ENCODE results near the gene ADAMTS17. TPM values are rescaled to one million over a fixed set of nuclear protein-coding genes. Genes with fewer than 3 reads are reported as not detected.

Gene ADAMTS17
- total and polyA plus RNA-seq, 4 experiments from 2014 or later = 2.1 to 6.2 (median 4.8) TPM

- CTCF ChIA-PET (ENCODE audit: partially characterized antibody) = interaction anchor here (1.7 kb wide), 1 partner anchor 378 kb away, joined by 11 read pairs; no protein-coding TSS in a partner anchor
- H3K4me3 Mint-ChIP-seq = no peak overlapping the region
- Histone ChIP-seq H3K9me3 (ENCODE audit: control insufficient read depth in 1 of 2, low read length in 2 of 2) (no peaks in the 10 kb centered on the region), H3K27me3 (ENCODE audit: insufficient read depth, low read length) (no peaks in the 10 kb centered on the region), H3K27ac (ENCODE audit: low read depth, low read length) (no peak overlapping the region), H3K36me3 (ENCODE audit: insufficient read depth, low read length) (no peaks in the 10 kb centered on the region), H3K4me1 (ENCODE audit: insufficient read depth, low read length) (peaks cover 5% of the 10 kb centered on the region), H3K4me3 (ENCODE audit: low read length in 2 of 2) (no peak overlapping the region)
- POLR2A ChIA-PET (ENCODE audit: partially characterized antibody) = no interaction called here
- intact Hi-C loops (cut with micrococcal nuclease) = no loop called here
- H3K27me3 Mint-ChIP-seq = peaks cover 4 to 18% of the 10 kb centered on the region in 2 donors
- H3K36me3 Mint-ChIP-seq = no peaks in the 10 kb centered on the region
- peaks cover 6 to 7% (median 6%) of the 10 kb centered on the region in 4 donors for H3K4me1 Mint-ChIP-seq
- H3K27ac Mint-ChIP-seq = no peak overlapping the region
- no peak for DNase-seq
- peaks cover 0 to 2% (median 0%) of the 10 kb centered on the region in 8 donors for H3K9me3 Mint-ChIP-seq
Observed at GRCh38 chr15:99961011-99961441, 380.7 kb downstream of the ADAMTS17 start.

GRCh38 chr15:99959326-99959725 is 382.4 kb downstream of the ADAMTS17 start:
- intact Hi-C loops (cut with micrococcal nuclease) = no loop called here
- Mint-ChIP-seq H3K4me3 (no peak overlapping the region), H3K36me3 (no peaks in the 10 kb centered on the region), H3K27me3 (peaks cover 6 to 20% of the 10 kb centered on the region in 2 donors), H3K27ac (no peak overlapping the region), H3K4me1 (peaks cover 6 to 7% (median 6%) of the 10 kb centered on the region in 4 donors), H3K9me3 (peaks cover 0 to 2% (median 0%) of the 10 kb centered on the region in 8 donors)
- no peaks in the 10 kb centered on the region for H3K36me3 ChIP-seq (ENCODE audit: insufficient read depth, low read length)
- H3K27ac ChIP-seq (ENCODE audit: low read depth, low read length) = no peak overlapping the region
- peaks cover 5% of the 10 kb centered on the region for H3K4me1 ChIP-seq (ENCODE audit: insufficient read depth, low read length)
- ChIA-PET POLR2A (ENCODE audit: partially characterized antibody) (no interaction called here), CTCF (ENCODE audit: partially characterized antibody) (no interaction called here)
- DNase-seq = no peak
- H3K4me3 ChIP-seq (ENCODE audit: low read length in 2 of 2) = no peak overlapping the region
- no peaks in the 10 kb centered on the region for H3K27me3 ChIP-seq (ENCODE audit: insufficient read depth, low read length)
- H3K9me3 ChIP-seq (ENCODE audit: control insufficient read depth in 1 of 2, low read length in 2 of 2) = no peaks in the 10 kb centered on the region

- POLR2A ChIA-PET (ENCODE audit: partially characterized antibody) = no interaction called here
- CTCF ChIA-PET (ENCODE audit: partially characterized antibody) = interaction anchor here (1.5 kb wide), 1 partner anchor 381 kb away, joined by 4 read pairs; no protein-coding TSS in a partner anchor
- peaks cover 6 to 7% (median 6%) of the 10 kb centered on the region in 4 donors for H3K4me1 Mint-ChIP-seq
Observed at GRCh38 chr15:99958426-99959097, 383.2 kb downstream of the ADAMTS17 start.

GRCh38 chr15:99957642-99958013 is 384.1 kb downstream of the ADAMTS17 start:
- Mint-ChIP-seq H3K4me1 (peaks cover 6 to 7% (median 6%) of the 10 kb centered on the region in 4 donors), H3K27me3 (peaks cover 8 to 26% of the 10 kb centered on the region in 2 donors), H3K9me3 (no peaks in the 10 kb centered on the region), H3K36me3 (no peaks in the 10 kb centered on the region), H3K27ac (no peak overlapping the region), H3K4me3 (no peak overlapping the region)
- CTCF ChIA-PET (ENCODE audit: partially characterized antibody) = interaction anchor here (1.5 kb wide), 1 partner anchor 382 kb away, joined by 4 read pairs; no protein-coding TSS in a partner anchor
- Histone ChIP-seq H3K27ac (ENCODE audit: low read depth, low read length) (no peak overlapping the region), H3K4me1 (ENCODE audit: insufficient read depth, low read length) (peaks cover 5% of the 10 kb centered on the region), H3K27me3 (ENCODE audit: insufficient read depth, low read length) (no peaks in the 10 kb centered on the region), H3K36me3 (ENCODE audit: insufficient read depth, low read length) (no peaks in the 10 kb centered on the region), H3K9me3 (ENCODE audit: control insufficient read depth in 1 of 2, low read length in 2 of 2) (no peaks in the 10 kb centered on the region), H3K4me3 (ENCODE audit: low read length in 2 of 2) (no peak overlapping the region)
- no peak for DNase-seq
- POLR2A ChIA-PET (ENCODE audit: partially characterized antibody) = no interaction called here
- intact Hi-C loops (cut with micrococcal nuclease) = no loop called here

More at GRCh38 chr15:99958426-99959097, 383.2 kb downstream of the ADAMTS17 start:
- H3K4me1 ChIP-seq (ENCODE audit: insufficient read depth, low read length) = peaks cover 5% of the 10 kb centered on the region
- Mint-ChIP-seq H3K27ac (no peak overlapping the region), H3K36me3 (no peaks in the 10 kb centered on the region), H3K9me3 (no peaks in the 10 kb centered on the region), H3K27me3 (peaks cover 8 to 22% of the 10 kb centered on the region in 2 donors), H3K4me3 (no peak overlapping the region)
- no peak overlapping the region for H3K27ac ChIP-seq (ENCODE audit: low read depth, low read length)
- DNase-seq = no peak
- intact Hi-C loops (cut with micrococcal nuclease) = no loop called here
- no peaks in the 10 kb centered on the region for H3K36me3 ChIP-seq (ENCODE audit: insufficient read depth, low read length)
- no peaks in the 10 kb centered on the region for H3K9me3 ChIP-seq (ENCODE audit: control insufficient read depth in 1 of 2, low read length in 2 of 2)
- H3K27me3 ChIP-seq (ENCODE audit: insufficient read depth, low read length) = no peaks in the 10 kb centered on the region
- H3K4me3 ChIP-seq (ENCODE audit: low read length in 2 of 2) = no peak overlapping the region

GRCh38 chr15:99956820-99957641 is 384.7 kb downstream of the ADAMTS17 start:
- no peak overlapping the region for H3K4me3 ChIP-seq (ENCODE audit: low read length in 2 of 2)
- H3K36me3 ChIP-seq (ENCODE audit: insufficient read depth, low read length) = no peaks in the 10 kb centered on the region
- Mint-ChIP-seq H3K27me3 (peaks cover 8 to 26% of the 10 kb centered on the region in 2 donors), H3K27ac (no peak overlapping the region), H3K36me3 (no peaks in the 10 kb centered on the region), H3K4me1 (peaks cover 6 to 7% (median 6%) of the 10 kb centered on the region in 4 donors), H3K9me3 (no peaks in the 10 kb centered on the region), H3K4me3 (no peak overlapping the region)
- POLR2A ChIA-PET (ENCODE audit: partially characterized antibody) = no interaction called here
- H3K27ac ChIP-seq (ENCODE audit: low read depth, low read length) = no peak overlapping the region
- intact Hi-C loops (cut with micrococcal nuclease) = no loop called here
- peaks cover 5% of the 10 kb centered on the region for H3K4me1 ChIP-seq (ENCODE audit: insufficient read depth, low read length)
- H3K27me3 ChIP-seq (ENCODE audit: insufficient read depth, low read length) = no peaks in the 10 kb centered on the region
- CTCF ChIA-PET (ENCODE audit: partially characterized antibody) = interaction anchor here (1.5 kb wide), 1 partner anchor 382 kb away, joined by 4 read pairs; no protein-coding TSS in a partner anchor
- no peak for DNase-seq
- H3K9me3 ChIP-seq (ENCODE audit: control insufficient read depth in 1 of 2, low read length in 2 of 2) = no peaks in the 10 kb centered on the region

GRCh38 chr15:99956022-99956775 is 385.6 kb downstream of the ADAMTS17 start:
- Mint-ChIP-seq H3K4me3 (no peak overlapping the region), H3K27ac (no peak overlapping the region), H3K27me3 (peaks cover 8 to 26% of the 10 kb centered on the region in 2 donors), H3K36me3 (no peaks in the 10 kb centered on the region), H3K9me3 (no peaks in the 10 kb centered on the region), H3K4me1 (peaks cover 6 to 7% (median 6%) of the 10 kb centered on the region in 4 donors)
- intact Hi-C loops (cut with micrococcal nuclease) = no loop called here
- no peak for DNase-seq
- H3K4me1 ChIP-seq (ENCODE audit: insufficient read depth, low read length) = peaks cover 5% of the 10 kb centered on the region
- ChIA-PET POLR2A (ENCODE audit: partially characterized antibody) (no interaction called here), CTCF (ENCODE audit: partially characterized antibody) (no interaction called here)
- no peaks in the 10 kb centered on the region for H3K36me3 ChIP-seq (ENCODE audit: insufficient read depth, low read length)
- no peaks in the 10 kb centered on the region for H3K27me3 ChIP-seq (ENCODE audit: insufficient read depth, low read length)
- H3K9me3 ChIP-seq (ENCODE audit: control insufficient read depth in 1 of 2, low read length in 2 of 2) = no peaks in the 10 kb centered on the region
- no peak overlapping the region for H3K27ac ChIP-seq (ENCODE audit: low read depth, low read length)
- H3K4me3 ChIP-seq (ENCODE audit: low read length in 2 of 2) = no peak overlapping the region

- no peak overlapping the region for H3K4me3 Mint-ChIP-seq
- no peaks in the 10 kb centered on the region for H3K9me3 ChIP-seq (ENCODE audit: control insufficient read depth in 1 of 2, low read length in 2 of 2)
- H3K4me1 Mint-ChIP-seq = peaks cover 6 to 7% (median 6%) of the 10 kb centered on the region in 4 donors
- no peaks in the 10 kb centered on the region for H3K36me3 Mint-ChIP-seq
- intact Hi-C loops (cut with micrococcal nuclease) = no loop called here
- H3K27me3 Mint-ChIP-seq = peaks cover 6 to 24% of the 10 kb centered on the region in 2 donors
- peaks cover 0 to 3% (median 0%) of the 10 kb centered on the region in 8 donors for H3K9me3 Mint-ChIP-seq
- no peak for DNase-seq
- no peaks in the 10 kb centered on the region for H3K36me3 ChIP-seq (ENCODE audit: insufficient read depth, low read length)
- H3K27ac ChIP-seq (ENCODE audit: low read depth, low read length) = no peak overlapping the region
- H3K27ac Mint-ChIP-seq = no peak overlapping the region
- H3K4me1 ChIP-seq (ENCODE audit: insufficient read depth, low read length) = peaks cover 5% of the 10 kb centered on the region
- no peaks in the 10 kb centered on the region for H3K27me3 ChIP-seq (ENCODE audit: insufficient read depth, low read length)
- ChIA-PET POLR2A (ENCODE audit: partially characterized antibody) (no interaction called here), CTCF (ENCODE audit: partially characterized antibody) (no interaction called here)
- H3K4me3 ChIP-seq (ENCODE audit: low read length in 2 of 2) = no peak overlapping the region
Observed at GRCh38 chr15:99955532-99955931, 386.2 kb downstream of the ADAMTS17 start.

Data from CD4-positive, alpha-beta memory T cell (primary cell).